AG04450 (cell line): ENCODE measurements around the gene RANBP10. TPM values are rescaled to one million over a fixed set of nuclear protein-coding genes. Genes with fewer than 3 reads are reported as not detected.

Experiments
- CTCF ChIA-PET: fragments of 300-600, 350-600 bp; formaldehyde crosslinking; extraction: SDS; loops from one replicate; lab custom pipeline; 2022; ENCODE audit warnings: antibody characterized with exemption, inconsistent platforms; lab: Charles Lee
- POLR2A ChIA-PET: fragments of 350-600 bp; formaldehyde crosslinking; extraction: SDS; loops from one replicate; lab custom pipeline; 2021; ENCODE audit warnings: antibody characterized with exemption, inconsistent platforms; lab: Yijun Ruan, JAX
- DNase-seq: peaks from one replicate; pipeline ENCODE4 v3.0.0-alpha.2; 2011; ENCODE audit warnings: low read depth, low spot score
- H3K27ac ChIP-seq: one replicate; pipeline ENCODE4 v1.5.1; 2012; ENCODE audit warnings: low read depth, low read length, control low read depth
- H3K27me3 ChIP-seq: one replicate; pipeline ENCODE4 v1.6.0; 2012; ENCODE audit warnings: low read length; ENCODE audit not compliant: control insufficient read depth, insufficient read depth
- H3K4me3 ChIP-seq: 2 replicates; pipeline ENCODE4 v1.5.1; 2011; ENCODE audit warnings: mild to moderate bottlenecking, low read depth, low read length, control low read depth
- H3K9me3 ChIP-seq: 2 replicates; pipeline ENCODE4 v1.5.1; 2012; ENCODE audit warnings: low read length; ENCODE audit not compliant: control insufficient read depth, insufficient read depth
- polyA plus RNA-seq: library from polyadenylated mRNA; depleted of rRNA; stranded (reverse); fragments of >200 nt; gene quantifications from 2 replicates; pipeline ENCODE4 v1.2.3, GENCODE V29; 2011
- TF ChIP-seq, protein P1 (sequence below): IDR thresholded peaks from 2 replicates; pipeline ENCODE4 v1.5.1; 2011; ENCODE audit warnings: low read depth, low read length, control low read depth, inconsistent platforms

The RANBP10 gene
- polyA plus RNA-seq, 1 experiment: 11.3 TPM

DNA sequence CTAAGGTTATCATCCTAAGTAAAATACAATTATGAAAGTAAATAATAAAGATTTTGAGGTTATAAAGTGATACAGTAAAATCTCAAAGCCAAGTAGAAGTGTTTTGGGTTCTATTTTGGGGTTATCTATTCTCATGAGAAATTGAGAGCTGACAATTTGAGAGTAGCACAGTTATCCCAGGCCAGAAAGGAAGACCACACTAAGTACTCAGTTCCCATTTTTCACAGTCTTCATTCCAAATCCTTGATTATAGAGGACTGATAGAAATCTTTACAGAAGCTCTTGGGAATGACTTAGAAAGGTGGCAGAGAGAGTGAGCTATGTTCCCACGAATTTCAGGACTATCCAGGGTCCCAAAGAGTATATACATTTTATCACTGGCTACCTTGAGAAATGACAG is 91.8 kb downstream of the RANBP10 start:
- DNase-seq: no peak
- POLR2A ChIA-PET: interaction anchor here (0.7 kb wide), 1 partner anchor 1561 kb away, joined by 11 read pairs; no protein-coding TSS in a partner anchor

GRCh38 chr16:67713647-67714273 is 92.6 kb downstream of the RANBP10 start:
- CTCF ChIA-PET: interaction anchor here (0.7 kb wide), 1 partner anchor 69 kb away, joined by 7 read pairs; no protein-coding TSS in a partner anchor
- POLR2A ChIA-PET: interaction anchor here (0.7 kb wide), 1 partner anchor 1561 kb away, joined by 11 read pairs; no protein-coding TSS in a partner anchor

More for the DNA sequence above, 91.8 kb downstream of the RANBP10 start:
- Histone ChIP-seq H3K9me3 (no peaks in the 10 kb centered on the region), H3K27ac (no peak overlapping the region), H3K27me3 (no peaks in the 10 kb centered on the region), H3K4me3 (no peak overlapping the region)
- TF ChIP-seq, protein P1, sequence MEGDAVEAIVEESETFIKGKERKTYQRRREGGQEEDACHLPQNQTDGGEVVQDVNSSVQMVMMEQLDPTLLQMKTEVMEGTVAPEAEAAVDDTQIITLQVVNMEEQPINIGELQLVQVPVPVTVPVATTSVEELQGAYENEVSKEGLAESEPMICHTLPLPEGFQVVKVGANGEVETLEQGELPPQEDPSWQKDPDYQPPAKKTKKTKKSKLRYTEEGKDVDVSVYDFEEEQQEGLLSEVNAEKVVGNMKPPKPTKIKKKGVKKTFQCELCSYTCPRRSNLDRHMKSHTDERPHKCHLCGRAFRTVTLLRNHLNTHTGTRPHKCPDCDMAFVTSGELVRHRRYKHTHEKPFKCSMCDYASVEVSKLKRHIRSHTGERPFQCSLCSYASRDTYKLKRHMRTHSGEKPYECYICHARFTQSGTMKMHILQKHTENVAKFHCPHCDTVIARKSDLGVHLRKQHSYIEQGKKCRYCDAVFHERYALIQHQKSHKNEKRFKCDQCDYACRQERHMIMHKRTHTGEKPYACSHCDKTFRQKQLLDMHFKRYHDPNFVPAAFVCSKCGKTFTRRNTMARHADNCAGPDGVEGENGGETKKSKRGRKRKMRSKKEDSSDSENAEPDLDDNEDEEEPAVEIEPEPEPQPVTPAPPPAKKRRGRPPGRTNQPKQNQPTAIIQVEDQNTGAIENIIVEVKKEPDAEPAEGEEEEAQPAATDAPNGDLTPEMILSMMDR: no peak
- CTCF ChIA-PET: interaction anchor here (0.7 kb wide), 1 partner anchor 70 kb away, joined by 7 read pairs; no protein-coding TSS in a partner anchor

GRCh38 chr16:67710607-67711006 is 95.8 kb downstream of the RANBP10 start:
- ChIA-PET CTCF (no interaction called here), POLR2A (no interaction called here)
- Histone ChIP-seq H3K27ac (no peak overlapping the region), H3K27me3 (no peaks in the 10 kb centered on the region), H3K9me3 (no peaks in the 10 kb centered on the region), H3K4me3 (no peak overlapping the region)
- DNase-seq: no peak
- TF ChIP-seq, protein P1: no peak

More at GRCh38 chr16:67713647-67714273, 92.6 kb downstream of the RANBP10 start:
- no peak for DNase-seq
- H3K27me3 ChIP-seq: no peaks in the 10 kb centered on the region
- no peak overlapping the region for H3K27ac ChIP-seq
- no peak overlapping the region for H3K4me3 ChIP-seq
- TF ChIP-seq, protein P1: no peak
- no peaks in the 10 kb centered on the region for H3K9me3 ChIP-seq

DNA sequence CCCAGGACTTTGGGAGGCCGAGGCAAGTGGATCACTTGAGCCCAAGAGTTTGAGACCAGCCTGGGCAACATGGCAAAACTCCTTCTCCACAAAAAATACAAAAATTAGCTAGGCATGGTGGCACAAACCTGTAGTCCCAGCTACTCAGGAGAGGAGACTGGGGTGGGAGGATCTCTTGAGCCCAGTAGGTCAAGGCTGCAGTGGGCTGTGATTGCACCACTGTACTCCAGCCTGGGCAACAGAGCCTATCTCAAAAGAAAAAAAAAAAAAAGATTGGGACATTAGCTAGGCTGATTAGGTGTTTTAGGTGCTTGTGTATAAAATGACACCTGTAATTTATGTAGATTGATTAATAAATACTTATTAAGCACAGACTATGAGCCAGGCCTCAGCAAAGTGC is 97.3 kb downstream of the RANBP10 start:
- CTCF ChIA-PET: no interaction called here
- Histone ChIP-seq H3K9me3 (no peaks in the 10 kb centered on the region), H3K4me3 (no peak overlapping the region), H3K27me3 (no peaks in the 10 kb centered on the region), H3K27ac (no peak overlapping the region)
- TF ChIP-seq, protein P1: no peak
- POLR2A ChIA-PET: no interaction called here
- no peak for DNase-seq

DNA sequence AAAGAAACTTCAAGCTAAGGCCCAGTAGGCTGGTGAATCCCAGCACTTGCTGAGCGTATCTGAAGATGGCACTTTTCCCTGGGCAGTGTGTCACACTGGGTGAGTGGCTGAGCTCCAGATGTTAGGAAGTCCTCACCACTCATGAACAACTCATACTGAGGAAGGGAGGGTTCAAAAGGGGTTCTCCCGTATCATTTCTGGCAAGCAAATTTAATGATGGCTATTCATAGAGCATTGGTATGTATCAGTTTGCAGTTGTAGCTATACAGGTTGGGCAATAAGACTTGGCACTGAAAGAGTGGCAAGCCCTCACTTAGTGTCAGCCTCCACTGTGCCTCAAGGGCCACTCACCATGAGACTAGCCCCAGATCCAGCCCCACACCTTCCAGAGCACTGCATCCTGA is 98.0 kb downstream of the RANBP10 start:
- Histone ChIP-seq H3K27ac (no peak overlapping the region), H3K9me3 (no peaks in the 10 kb centered on the region), H3K4me3 (no peak overlapping the region), H3K27me3 (no peaks in the 10 kb centered on the region)
- TF ChIP-seq, protein P1: no peak
- ChIA-PET CTCF (no interaction called here), POLR2A (no interaction called here)
- DNase-seq: no peak
